Mesodermal cell (in vitro differentiated cells): Measurements from ENCODE around the gene GABRG3.

Experiments used
- H3K27ac ChIP-seq: 2 replicates; pipeline ENCODE4 v1.7.0; 2013; ENCODE audit warnings: mild to moderate bottlenecking, low read depth, low read length, moderate library complexity; ENCODE audit not compliant: severe bottlenecking
- H3K36me3 ChIP-seq: 2 replicates; pipeline ENCODE4 v1.7.1; 2013; ENCODE audit warnings: mild to moderate bottlenecking, low read length, moderate library complexity; ENCODE audit not compliant: control insufficient read depth, insufficient read depth
- H3K4me1 ChIP-seq: one replicate; pipeline ENCODE4 v1.7.1; 2013; ENCODE audit warnings: mild to moderate bottlenecking, low read length; ENCODE audit not compliant: insufficient read depth, control insufficient read depth, poor library complexity, severe bottlenecking
- H3K4me3 ChIP-seq: 2 replicates; pipeline ENCODE4 v1.7.0; 2013; ENCODE audit warnings: low read length, control low read depth, mild to moderate bottlenecking; ENCODE audit not compliant: insufficient read depth, poor library complexity, severe bottlenecking; ENCODE audit errors: extremely low read depth
- H3K9me3 ChIP-seq: 2 replicates; pipeline ENCODE4 v1.7.1; 2013; ENCODE audit warnings: mild to moderate bottlenecking, low read length, moderate library complexity; ENCODE audit not compliant: control insufficient read depth
- WGBS, 2 experiments: methylation state at CpG; one replicate each; pipeline ENCODE4 v1.1.5; 2013; ENCODE audit warnings: missing lambda C conversion rate in 2 of 2; ENCODE audit not compliant: insufficient coverage in 2 of 2; 5-methylcytosine and 5-hydroxymethylcytosine counted together

The GABRG3 gene

GRCh38 chr15:27323801-27324200 lies 352.8 kb downstream of the GABRG3 start:
- no peaks in the 10 kb centered on the region for H3K4me1 ChIP-seq
- 95 to 96% methylated on average over 8 of the region's 9 CpGs for WGBS, 2 experiments
- H3K27ac ChIP-seq = no peak overlapping the region
- H3K9me3 ChIP-seq = no peaks in the 10 kb centered on the region
- H3K36me3 ChIP-seq = no peaks in the 10 kb centered on the region
- H3K4me3 ChIP-seq = no peak overlapping the region

- WGBS, 2 experiments = 81 to 95% methylated on average over 4 of the region's 4 CpGs
- no peak overlapping the region for H3K4me3 ChIP-seq
- no peaks in the 10 kb centered on the region for H3K9me3 ChIP-seq
- H3K27ac ChIP-seq = no peak overlapping the region
- H3K36me3 ChIP-seq = no peaks in the 10 kb centered on the region
- no peaks in the 10 kb centered on the region for H3K4me1 ChIP-seq
Measured at GRCh38 chr15:27324886-27325615, 354.1 kb downstream of the GABRG3 start.

GRCh38 chr15:27327467-27328025 lies 356.6 kb downstream of the GABRG3 start:
- Histone ChIP-seq H3K36me3 (no peaks in the 10 kb centered on the region), H3K4me1 (no peaks in the 10 kb centered on the region), H3K27ac (no peak overlapping the region), H3K9me3 (no peaks in the 10 kb centered on the region), H3K4me3 (no peak overlapping the region)
- 82 to 90% methylated on average over 7 of the region's 8 CpGs for WGBS, 2 experiments

- no peaks in the 10 kb centered on the region for H3K36me3 ChIP-seq
- 94 to 96% methylated on average over 5 to 7 of the region's 7 CpGs for WGBS, 2 experiments
- no peak overlapping the region for H3K4me3 ChIP-seq
- H3K4me1 ChIP-seq = no peaks in the 10 kb centered on the region
- H3K9me3 ChIP-seq = no peaks in the 10 kb centered on the region
- no peak overlapping the region for H3K27ac ChIP-seq
Measured at GRCh38 chr15:27328186-27328585, 357.2 kb downstream of the GABRG3 start.

GRCh38 chr15:27328608-27329007 lies 357.6 kb downstream of the GABRG3 start:
- Histone ChIP-seq H3K27ac (no peak overlapping the region), H3K36me3 (no peaks in the 10 kb centered on the region), H3K4me1 (no peaks in the 10 kb centered on the region), H3K4me3 (no peak overlapping the region), H3K9me3 (no peaks in the 10 kb centered on the region)
- WGBS, 2 experiments = 89 to 94% methylated on average over 11 to 12 of the region's 13 CpGs

GRCh38 chr15:27330326-27330725 lies 359.3 kb downstream of the GABRG3 start:
- H3K36me3 ChIP-seq = no peaks in the 10 kb centered on the region
- WGBS, 2 experiments = 93% methylated on average over 4 of the region's 5 CpGs; no CpG with 5 or more reads in 1 of the 2 experiments
- no peaks in the 10 kb centered on the region for H3K4me1 ChIP-seq
- no peaks in the 10 kb centered on the region for H3K9me3 ChIP-seq
- H3K4me3 ChIP-seq = no peak overlapping the region
- H3K27ac ChIP-seq = no peak overlapping the region

- no peak overlapping the region for H3K4me3 ChIP-seq
- WGBS, 2 experiments = no CpG with 5 or more reads among the region's 1 CpG
- H3K9me3 ChIP-seq = no peaks in the 10 kb centered on the region
- H3K27ac ChIP-seq = no peak overlapping the region
- no peaks in the 10 kb centered on the region for H3K4me1 ChIP-seq
- no peaks in the 10 kb centered on the region for H3K36me3 ChIP-seq
Measured at GRCh38 chr15:27336676-27337075, 365.7 kb downstream of the GABRG3 start.

- H3K27ac ChIP-seq = no peak overlapping the region
- H3K36me3 ChIP-seq = no peaks in the 10 kb centered on the region
- H3K9me3 ChIP-seq = no peaks in the 10 kb centered on the region
- WGBS, 2 experiments = 80 to 83% methylated on average over 3 of the region's 5 CpGs
- no peak overlapping the region for H3K4me3 ChIP-seq
- H3K4me1 ChIP-seq = no peaks in the 10 kb centered on the region
Measured at GRCh38 chr15:27339138-27339537, 368.2 kb downstream of the GABRG3 start.

GRCh38 chr15:27341780-27342343 lies 370.9 kb downstream of the GABRG3 start:
- no peaks in the 10 kb centered on the region for H3K9me3 ChIP-seq
- no peaks in the 10 kb centered on the region for H3K36me3 ChIP-seq
- WGBS, 2 experiments = 90 to 92% methylated on average over 4 to 7 of the region's 7 CpGs
- H3K4me1 ChIP-seq = no peaks in the 10 kb centered on the region
- no peak overlapping the region for H3K4me3 ChIP-seq
- no peak overlapping the region for H3K27ac ChIP-seq

- no peaks in the 10 kb centered on the region for H3K4me1 ChIP-seq
- WGBS, 2 experiments = 52 to 65% methylated on average over 5 to 6 of the region's 8 CpGs
- no peak overlapping the region for H3K4me3 ChIP-seq
- H3K9me3 ChIP-seq = no peaks in the 10 kb centered on the region
- no peak overlapping the region for H3K27ac ChIP-seq
- H3K36me3 ChIP-seq = no peaks in the 10 kb centered on the region
Measured at GRCh38 chr15:27342991-27343390, 372.0 kb downstream of the GABRG3 start.

GRCh38 chr15:27352136-27352535 lies 381.2 kb downstream of the GABRG3 start:
- H3K4me3 ChIP-seq = no peak overlapping the region
- no peak overlapping the region for H3K27ac ChIP-seq
- no peaks in the 10 kb centered on the region for H3K4me1 ChIP-seq
- no peaks in the 10 kb centered on the region for H3K36me3 ChIP-seq
- no peaks in the 10 kb centered on the region for H3K9me3 ChIP-seq
- 95% methylated on average over 8 to 12 of the region's 12 CpGs for WGBS, 2 experiments
